Omental fat pad (tissue), 4 donors: ENCODE measurements around the gene IBA57. TPM values are rescaled to one million over a fixed set of nuclear protein-coding genes. Genes with fewer than 3 reads are reported as not detected.

Source experiments
- ATAC-seq: fragments of 150-250 bp; one replicate; pipeline ENCODE4 v1.9.1; 2016; ENCODE audit warnings: mild to moderate bottlenecking, moderate library complexity; ENCODE audit not compliant: low FRiP score
- DNase-seq: peaks from one replicate; pipeline ENCODE4 v3.0.0-alpha.2; 2019; ENCODE audit warnings: low spot score
- total RNA-seq, 4 donors: library from RNA; depleted of rRNA; stranded (reverse); fragments of >200 nt; gene quantifications; one replicate each; pipeline ENCODE4 v1.1.0, GENCODE V29; 2016
- TF ChIP-seq, protein P1 (sequence below), 3 donors: fragments of 450-650 bp; IDR thresholded peaks; one replicate each; pipeline ENCODE4 v1.5.1; 2016 to 2017; ENCODE audit warnings: antibody characterized with exemption in 3 of 3, mild to moderate bottlenecking in 3 of 3, moderate library complexity in 2 of 3

Gene IBA57
- total RNA-seq, 4 donors from 2014 or later: 5.1 to 7.6 (median 6.5) TPM

DNA sequence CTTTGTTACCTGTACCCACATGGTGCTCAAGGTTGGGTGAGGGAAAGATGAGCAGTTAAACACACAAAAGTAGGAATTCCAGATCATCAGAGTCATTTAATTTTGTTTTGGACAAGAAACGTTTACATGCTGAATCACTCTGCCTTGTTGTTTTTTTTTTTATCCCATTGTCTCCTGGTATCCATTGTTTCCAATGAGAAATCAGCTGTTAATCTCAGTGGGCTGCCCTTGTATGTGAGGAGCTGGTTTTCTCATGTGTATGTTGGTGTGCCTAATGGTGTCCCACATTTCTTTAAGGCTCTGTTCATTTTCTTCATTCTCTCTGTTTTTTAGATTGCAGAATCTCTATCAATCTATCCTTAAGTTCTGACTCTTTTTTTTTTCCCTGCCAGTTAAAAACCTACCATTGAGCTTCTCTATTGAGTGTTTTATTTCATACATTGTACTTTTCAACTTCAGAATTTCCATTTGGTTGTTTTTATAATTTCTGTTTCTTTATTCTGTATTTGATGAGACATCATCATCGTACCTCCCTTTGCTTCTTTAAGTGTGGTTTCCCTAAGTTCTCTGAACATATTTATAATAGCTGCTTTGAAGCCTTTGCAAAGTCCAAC, 33.5 kb downstream of the IBA57 start:
- DNase-seq (no peak), ATAC-seq (no peak)
- TF ChIP-seq, protein P1, sequence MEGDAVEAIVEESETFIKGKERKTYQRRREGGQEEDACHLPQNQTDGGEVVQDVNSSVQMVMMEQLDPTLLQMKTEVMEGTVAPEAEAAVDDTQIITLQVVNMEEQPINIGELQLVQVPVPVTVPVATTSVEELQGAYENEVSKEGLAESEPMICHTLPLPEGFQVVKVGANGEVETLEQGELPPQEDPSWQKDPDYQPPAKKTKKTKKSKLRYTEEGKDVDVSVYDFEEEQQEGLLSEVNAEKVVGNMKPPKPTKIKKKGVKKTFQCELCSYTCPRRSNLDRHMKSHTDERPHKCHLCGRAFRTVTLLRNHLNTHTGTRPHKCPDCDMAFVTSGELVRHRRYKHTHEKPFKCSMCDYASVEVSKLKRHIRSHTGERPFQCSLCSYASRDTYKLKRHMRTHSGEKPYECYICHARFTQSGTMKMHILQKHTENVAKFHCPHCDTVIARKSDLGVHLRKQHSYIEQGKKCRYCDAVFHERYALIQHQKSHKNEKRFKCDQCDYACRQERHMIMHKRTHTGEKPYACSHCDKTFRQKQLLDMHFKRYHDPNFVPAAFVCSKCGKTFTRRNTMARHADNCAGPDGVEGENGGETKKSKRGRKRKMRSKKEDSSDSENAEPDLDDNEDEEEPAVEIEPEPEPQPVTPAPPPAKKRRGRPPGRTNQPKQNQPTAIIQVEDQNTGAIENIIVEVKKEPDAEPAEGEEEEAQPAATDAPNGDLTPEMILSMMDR (IDR thresholded peaks at IDR 0.05): no peak

DNA sequence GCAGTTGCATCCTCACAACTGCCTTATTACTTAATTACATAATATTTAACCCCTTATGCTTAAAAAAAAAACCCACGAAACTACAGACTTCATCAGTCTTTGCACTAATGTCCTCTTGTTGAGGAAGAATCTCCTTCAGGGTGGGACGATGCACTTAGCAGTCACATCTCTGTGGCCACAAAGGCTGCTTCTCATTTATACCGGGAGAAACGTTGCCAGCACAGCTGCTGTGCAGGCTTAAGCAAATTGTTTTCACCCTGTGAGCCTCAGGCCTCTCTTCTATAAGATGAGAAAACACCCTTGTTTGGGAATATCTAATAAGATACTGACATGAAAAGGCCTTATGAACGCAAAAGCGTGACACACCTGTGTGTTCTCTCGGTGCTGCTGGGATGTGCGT, 39.4 kb downstream of the IBA57 start:
- DNase-seq (no peak), ATAC-seq (no peak)
- TF ChIP-seq, protein P1 (IDR thresholded peaks at IDR 0.05): no peak

DNA sequence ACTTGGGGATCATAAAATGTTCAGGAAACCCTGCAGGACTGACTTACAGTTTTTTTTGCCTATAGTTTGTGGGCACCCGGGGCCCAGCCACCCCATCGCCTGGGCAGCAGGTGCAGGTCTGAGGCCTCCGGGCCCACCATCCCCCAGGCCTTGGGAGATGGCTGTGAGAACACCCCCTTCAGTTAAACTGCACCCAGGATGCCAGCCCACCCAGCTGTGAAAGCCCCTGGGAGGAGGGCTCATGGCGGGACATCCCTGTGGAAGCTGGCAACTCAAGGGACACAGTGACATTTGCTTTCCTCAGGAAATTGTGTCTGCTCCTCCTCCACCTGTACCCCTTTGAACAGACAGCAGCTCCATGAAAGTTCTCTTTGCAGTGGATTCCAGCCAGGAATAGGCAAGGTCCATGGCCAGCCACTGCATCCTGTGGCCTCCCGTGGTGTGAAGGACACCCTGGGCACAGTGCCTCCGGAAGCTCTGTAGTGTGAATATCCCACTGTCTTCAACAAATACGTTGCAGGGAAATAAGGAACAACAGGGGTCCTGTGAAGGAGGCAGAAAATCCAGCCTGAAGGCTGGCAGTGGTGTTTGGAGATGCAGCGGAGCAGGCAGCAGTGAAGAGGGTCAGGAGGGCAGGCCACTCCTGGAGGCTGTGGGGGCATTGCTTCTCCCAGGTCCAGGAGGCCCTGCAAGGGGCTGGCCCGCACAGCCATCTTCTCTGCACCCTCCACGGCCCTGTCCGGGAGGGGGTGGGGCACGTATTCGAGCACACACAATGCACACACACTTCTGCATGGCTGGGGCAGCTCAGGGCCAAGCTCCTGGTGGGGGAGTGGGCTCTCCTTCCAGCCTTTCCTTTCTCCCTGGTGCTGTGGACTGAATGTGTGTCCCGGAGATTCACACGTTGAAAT, 40.2 kb downstream of the IBA57 start:
- ATAC-seq (no peak), DNase-seq (no peak)
- TF ChIP-seq, protein P1 (IDR thresholded peaks at IDR 0.05): no peak

DNA sequence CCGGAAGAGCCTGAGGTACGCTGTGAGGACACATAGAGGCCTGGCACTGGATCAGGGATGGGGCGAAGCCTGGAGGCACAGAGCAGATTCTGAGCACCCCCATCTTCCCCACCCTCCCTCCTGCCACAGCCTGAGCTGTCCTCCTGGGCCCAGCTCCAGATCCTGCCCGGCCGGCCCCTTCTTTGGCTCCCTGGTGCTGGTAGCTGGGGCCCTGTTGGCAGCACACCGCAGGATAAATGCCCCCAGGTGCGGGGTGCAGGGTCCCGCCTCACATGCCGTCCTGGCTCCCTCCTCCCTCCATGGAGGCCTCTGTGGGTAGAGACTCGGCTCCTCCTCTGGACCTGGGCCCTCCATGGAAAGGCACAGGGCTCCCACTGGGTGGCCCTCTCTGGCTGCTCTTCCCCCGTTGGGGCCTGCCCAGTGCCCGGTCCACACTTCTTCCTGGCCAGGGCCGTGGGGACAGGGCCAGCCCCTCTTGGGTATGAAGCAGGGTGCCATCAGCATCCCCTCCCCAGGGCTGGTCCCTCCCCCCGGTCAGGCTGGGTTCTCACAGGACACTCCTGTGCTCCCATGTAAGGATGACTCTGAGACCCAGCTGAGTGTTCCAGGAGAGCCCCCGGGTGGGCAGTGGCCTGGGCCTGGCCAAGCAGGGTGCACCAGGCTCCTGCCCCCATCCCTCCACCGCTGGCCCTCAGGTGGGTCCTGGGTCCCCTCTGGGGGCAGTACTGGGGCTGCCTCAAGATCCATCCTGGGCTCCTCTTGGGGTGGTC, 41.2 kb downstream of the IBA57 start:
- no peak for ATAC-seq
- TF ChIP-seq, protein P1 (IDR thresholded peaks at IDR 0.05): no peak
- no peak for DNase-seq

DNA sequence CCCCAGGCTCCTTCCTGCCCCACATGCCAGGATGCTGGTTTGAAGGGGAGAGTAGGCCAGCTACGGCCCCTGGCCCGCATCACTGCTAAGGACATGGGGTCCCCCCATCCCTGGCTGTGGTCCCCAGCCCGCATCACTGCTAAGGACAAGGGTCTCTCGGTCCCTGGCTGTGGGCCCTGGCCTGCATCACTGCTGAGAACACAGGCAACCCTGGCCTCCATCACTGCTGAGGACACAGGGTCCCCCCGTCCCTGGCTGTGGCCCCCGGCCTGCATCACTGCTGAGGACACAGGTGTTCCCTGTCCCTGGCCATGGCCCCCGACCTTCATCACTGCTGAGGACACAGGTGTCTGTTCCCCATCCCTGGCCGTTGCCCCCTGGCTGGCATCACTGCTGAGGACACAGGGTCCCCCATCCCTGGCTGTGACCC, 41.8 kb downstream of the IBA57 start:
- no peak for DNase-seq
- no peak for ATAC-seq

More for the DNA sequence above, 41.8 kb downstream of the IBA57 start:
- TF ChIP-seq, protein P1 (IDR thresholded peaks at IDR 0.05): no peak
